LNCaP clone FGC (cell line): ENCODE data around the gene BASP1.

Experiments used
- DNase-seq: peaks from one replicate; pipeline ENCODE4 v3.0.0-alpha.2; 2011; ENCODE audit warnings: low read depth
- H3K4me3 ChIP-seq: 2 replicates; pipeline ENCODE4 v1.5.1; 2011; ENCODE audit warnings: mild to moderate bottlenecking, low read depth, low read length, control low read depth
- TF ChIP-seq, protein P1 (sequence below): IDR thresholded peaks from 2 replicates; pipeline ENCODE4 v1.5.1; 2012; ENCODE audit warnings: mild to moderate bottlenecking; ENCODE audit not compliant: control insufficient read depth, insufficient read depth; ENCODE audit errors: extremely low read depth

The BASP1 gene

DNA sequence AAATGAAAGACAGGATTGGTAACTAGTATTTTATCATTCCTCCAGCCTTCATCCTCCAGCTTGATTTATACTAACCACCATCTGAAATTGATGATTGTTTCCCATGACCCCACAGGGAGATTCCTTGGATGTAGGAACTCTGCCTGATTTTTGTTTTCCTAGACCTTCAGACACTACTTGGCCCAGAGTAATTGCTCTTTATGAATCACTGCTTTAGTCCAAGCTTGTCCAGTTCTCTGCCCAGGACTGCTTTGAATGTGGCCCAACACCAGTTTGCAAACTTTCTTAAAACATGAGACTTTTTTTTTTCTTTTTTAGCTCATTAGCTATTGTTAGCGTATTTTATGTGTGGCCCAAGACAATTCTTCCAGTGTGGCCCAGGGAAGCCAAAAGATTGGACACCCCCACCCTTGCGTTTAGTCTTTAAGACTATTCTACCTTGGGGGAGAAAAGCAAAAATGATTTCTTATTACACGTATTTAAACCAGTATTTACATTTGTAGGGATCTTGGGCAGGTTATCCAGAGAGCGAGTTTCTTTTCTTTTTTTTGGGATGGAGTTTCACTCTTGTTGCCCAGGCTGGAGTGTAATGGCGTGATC is 18.4 kb downstream of the BASP1 start:
- DNase-seq, result no peak
- TF ChIP-seq, protein P1, sequence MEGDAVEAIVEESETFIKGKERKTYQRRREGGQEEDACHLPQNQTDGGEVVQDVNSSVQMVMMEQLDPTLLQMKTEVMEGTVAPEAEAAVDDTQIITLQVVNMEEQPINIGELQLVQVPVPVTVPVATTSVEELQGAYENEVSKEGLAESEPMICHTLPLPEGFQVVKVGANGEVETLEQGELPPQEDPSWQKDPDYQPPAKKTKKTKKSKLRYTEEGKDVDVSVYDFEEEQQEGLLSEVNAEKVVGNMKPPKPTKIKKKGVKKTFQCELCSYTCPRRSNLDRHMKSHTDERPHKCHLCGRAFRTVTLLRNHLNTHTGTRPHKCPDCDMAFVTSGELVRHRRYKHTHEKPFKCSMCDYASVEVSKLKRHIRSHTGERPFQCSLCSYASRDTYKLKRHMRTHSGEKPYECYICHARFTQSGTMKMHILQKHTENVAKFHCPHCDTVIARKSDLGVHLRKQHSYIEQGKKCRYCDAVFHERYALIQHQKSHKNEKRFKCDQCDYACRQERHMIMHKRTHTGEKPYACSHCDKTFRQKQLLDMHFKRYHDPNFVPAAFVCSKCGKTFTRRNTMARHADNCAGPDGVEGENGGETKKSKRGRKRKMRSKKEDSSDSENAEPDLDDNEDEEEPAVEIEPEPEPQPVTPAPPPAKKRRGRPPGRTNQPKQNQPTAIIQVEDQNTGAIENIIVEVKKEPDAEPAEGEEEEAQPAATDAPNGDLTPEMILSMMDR, result no peak
- H3K4me3 ChIP-seq, result no peak overlapping the region

DNA sequence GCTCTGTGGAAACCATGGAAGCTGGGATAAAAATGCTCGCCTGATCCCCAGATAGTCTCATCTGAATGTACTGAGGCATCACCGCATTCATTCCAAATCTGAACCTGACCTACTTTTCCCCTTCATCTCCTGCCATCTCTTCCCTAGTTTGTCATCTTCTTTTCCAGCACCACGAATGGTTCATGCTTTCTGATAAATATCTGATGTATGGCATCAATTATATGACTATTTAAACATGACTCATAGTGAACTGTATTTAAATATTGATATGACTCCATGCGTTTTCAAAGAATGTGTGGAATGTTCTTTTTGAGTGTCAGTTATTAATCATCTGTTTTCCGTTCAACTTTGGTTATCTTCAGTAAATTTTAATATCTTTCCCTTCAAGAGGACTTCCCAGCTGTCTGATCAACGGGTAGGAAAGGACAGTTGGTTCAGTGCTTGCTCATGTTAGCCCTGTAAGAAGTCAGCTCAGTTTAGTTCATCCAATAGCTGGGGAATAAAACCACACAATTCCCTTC is 21.1 kb downstream of the BASP1 start:
- TF ChIP-seq, protein P1, result no peak
- no peak overlapping the region for H3K4me3 ChIP-seq
- no peak for DNase-seq

DNA sequence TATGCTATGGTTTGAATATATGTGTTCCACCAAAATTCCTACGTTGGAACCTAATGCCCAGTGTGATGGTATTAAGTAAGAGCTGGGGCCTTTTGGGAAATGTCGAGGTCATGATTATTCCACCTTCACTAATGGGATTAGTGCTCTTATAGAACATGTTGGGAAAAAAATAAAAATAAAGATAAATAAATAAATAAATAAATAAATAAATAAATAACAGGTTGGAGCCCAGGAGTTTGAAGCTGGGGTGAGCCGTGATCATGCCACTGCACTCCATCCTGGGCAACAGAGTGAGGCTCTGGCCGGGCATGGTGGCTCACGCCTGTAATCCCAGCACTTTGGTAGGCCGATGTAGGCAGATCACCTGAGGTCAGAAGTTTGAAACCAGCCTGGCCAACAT is 22.5 kb downstream of the BASP1 start:
- TF ChIP-seq, protein P1, result no peak
- DNase-seq, result no peak
- no peak overlapping the region for H3K4me3 ChIP-seq

DNA sequence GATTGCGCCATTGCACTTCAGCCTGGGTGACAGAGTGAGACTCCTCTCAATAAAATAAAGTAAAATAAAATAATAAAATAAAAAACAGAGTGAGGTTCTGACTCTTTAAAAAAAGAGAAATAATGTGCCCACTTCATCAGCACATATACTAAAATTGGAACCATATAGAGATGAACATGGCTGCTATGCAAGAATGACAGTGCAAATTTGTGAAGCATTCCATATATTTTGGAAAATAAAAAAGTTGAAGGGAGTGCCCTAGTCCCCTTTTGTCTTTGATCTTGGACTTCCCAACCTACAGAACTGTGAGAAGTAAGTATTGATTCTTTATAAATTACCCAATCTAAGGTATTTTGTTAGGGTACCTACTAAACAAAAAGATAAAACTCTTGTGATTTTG is 23.1 kb downstream of the BASP1 start:
- TF ChIP-seq, protein P1, result no peak
- DNase-seq, result no peak
- H3K4me3 ChIP-seq, result no peak overlapping the region

DNA sequence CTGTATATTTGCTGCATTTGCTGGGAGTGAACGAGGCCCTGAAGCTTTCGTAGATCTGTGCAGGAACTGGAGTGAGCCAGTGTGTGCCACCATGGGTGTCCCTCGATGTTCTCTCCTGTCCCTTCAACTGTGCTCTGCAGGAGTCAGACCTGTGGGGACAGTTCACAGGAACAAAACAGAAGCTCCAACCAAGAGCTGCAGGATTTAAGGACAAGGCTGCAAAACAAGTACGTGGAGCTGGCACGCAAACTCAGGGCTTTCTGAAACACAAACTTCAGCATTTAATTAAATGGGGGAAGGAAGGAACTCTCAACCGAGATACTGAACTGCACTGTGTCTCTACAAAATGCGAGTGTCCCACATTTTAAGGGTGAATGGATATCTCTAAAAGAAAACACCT is 24.2 kb downstream of the BASP1 start:
- TF ChIP-seq, protein P1, result no peak
- no peak for DNase-seq
- no peak overlapping the region for H3K4me3 ChIP-seq

DNA sequence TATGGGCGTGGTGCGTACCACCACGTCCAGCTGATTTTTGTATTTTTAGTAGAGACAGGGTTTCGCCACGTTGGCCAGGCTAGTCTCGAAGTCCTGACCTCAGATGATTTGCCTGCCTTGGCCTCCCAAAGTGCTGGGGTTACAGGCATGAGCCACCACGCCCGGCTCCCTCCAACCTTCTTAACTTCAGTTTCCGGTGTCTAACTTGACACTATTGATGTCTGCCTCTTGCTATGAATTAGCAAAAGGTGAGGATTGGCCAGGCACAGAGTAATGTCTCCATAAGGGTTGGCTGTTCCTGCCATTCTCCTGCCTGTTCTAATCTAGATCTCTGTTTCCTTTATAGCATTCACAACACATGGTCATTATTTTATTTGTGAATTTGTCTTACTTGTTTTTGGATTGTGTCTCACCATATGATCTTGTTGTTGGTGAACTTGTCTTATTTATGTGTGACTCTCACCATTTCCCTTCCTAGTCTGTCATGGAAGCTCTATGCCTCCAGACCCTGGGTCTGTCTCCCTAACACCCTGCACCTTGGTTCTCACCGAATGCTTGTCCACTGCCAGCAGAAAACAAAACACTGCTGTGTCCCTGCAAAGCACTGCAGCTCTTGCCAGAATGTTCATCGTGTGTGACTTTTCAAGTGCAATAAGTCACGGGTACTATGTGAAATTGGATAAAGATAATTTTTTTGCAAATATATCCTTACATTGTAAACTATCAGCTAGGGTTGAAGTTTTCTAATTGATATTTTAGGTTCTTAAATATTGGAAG is 26.0 kb downstream of the BASP1 start:
- no peak for DNase-seq
- H3K4me3 ChIP-seq, result no peak overlapping the region
- TF ChIP-seq, protein P1, result no peak
